Putamen (tissue), 1 donor: ENCODE data around the gene RNMT.
"Not testable (repeated sequence)": the region's sequence is repeated elsewhere in the genome, so short reads cannot be mapped to it uniquely, and the experiment has no call there.

Source experiments
- DNase-seq: peaks from one replicate; pipeline ENCODE4 v3.0.0-alpha.2; 2016; ENCODE audit warnings: low spot score

RNMT gene

GRCh38 chr18:13726232-13726971, at the start of gene RNMT, which contains the start of gene FAM210A:
Gene RNMT, plus strand, starts transcription at chr18:13726673. Its CDS starts 4,845 bp downstream, at chr18:13731518.
Gene FAM210A, minus strand, starts transcription at chr18:13726558. Its CDS starts 44,481 bp downstream, at chr18:13682077.
- DNase-seq = peak; percentile 96

DNA sequence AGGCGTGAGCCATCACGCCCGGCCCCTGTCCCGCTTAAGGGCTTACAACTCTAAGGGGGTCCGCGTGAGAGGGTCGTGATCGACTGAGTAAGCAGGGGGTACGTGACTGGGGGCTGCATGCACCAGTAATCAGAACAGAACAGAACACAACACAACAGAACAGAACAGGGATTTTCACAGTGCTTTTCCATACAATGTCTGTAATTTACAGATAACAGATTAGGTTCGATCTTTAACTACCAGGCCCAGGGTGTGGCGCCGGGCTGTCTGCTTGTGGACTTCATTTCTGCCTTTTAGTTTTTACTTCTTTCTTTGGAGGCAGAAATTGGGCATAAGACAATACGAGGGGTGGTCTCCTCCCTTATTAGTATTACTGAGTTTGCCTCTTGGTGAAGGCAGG, 49.1 kb upstream of the RNMT start:
- DNase-seq = not testable (repeated sequence)

GRCh38 chr18:13680612-13681011, 45.9 kb upstream of the RNMT start:
- DNase-seq = peak; percentile 16

- no peak for DNase-seq
Observed at GRCh38 chr18:13681701-13682100, 44.8 kb upstream of the RNMT start.

DNA sequence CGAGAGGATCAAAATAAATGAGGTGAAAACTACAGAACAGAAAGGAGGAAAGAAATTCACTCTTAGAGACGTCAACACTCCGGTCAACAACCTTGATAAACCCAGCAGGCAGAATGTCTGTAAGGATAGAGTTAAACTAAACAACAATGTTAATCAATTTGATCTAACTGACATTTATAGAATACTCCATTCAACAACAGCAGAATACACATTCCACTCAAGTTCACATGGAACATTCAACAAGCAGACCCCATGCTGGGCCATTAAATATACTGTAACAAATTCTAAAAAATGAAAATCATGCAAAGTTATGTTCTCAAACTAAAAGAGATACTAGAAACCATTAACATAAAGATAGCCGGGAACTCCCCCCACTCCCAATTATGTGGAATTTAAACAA, 41.9 kb upstream of the RNMT start:
- DNase-seq = no peak

DNA sequence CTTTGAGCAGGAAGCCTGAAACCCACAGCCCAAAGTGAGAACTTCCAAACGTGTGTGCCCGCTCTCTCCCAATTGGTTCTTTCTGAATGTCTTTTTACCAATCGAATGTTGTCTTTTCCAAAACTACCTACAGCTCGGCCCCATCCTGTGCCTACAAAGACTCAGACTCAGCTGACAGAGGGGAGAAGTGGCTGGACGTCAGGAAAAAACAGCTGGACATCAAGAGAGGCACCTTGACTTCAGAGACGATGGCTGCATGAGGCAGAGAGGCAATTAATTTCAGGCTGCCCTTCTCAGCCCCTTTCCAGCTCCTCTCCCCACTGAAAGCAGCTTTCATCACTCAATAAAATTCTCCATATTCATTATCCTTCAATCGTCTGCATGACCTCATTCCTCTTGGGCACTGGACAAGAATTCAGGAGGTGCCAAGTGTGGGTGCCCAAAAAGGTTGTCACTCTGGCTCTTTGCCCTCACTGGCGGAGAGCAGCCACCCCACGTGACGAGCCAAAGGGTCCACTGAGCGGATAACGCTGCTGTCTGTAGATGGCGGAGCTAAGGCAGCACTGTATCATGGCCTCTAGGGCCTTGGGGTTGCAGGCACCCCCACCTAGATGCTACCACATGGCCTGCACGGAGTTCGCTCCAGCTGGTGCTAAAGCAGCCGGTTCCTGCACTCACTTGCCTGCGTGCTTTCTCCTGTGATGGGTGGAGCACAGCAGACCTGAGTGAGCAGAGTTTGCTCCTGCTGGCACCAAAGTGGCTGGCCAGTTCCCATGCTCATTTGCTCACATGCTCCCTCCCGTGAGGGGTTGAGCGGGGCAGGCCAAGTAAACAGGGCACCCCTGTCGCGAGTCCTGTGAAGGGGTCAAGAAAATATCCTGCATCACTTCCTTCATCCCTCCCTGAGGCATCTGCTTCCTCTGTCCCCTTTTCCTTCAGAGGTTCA, 38.0 kb upstream of the RNMT start:
- no peak for DNase-seq

- DNase-seq = not testable (repeated sequence)
Observed at GRCh38 chr18:13690060-13690459, 36.4 kb upstream of the RNMT start.

- DNase-seq = not testable (repeated sequence)
Observed at GRCh38 chr18:13695337-13695736, 31.1 kb upstream of the RNMT start.

GRCh38 chr18:13696961-13697360, 29.5 kb upstream of the RNMT start:
- DNase-seq = no peak

- DNase-seq = no peak
Observed at GRCh38 chr18:13700153-13700552, 26.3 kb upstream of the RNMT start.

- no peak for DNase-seq
Observed at GRCh38 chr18:13703899-13704298, 22.6 kb upstream of the RNMT start.

- DNase-seq = no peak
Observed at GRCh38 chr18:13710414-13710831, 16.1 kb upstream of the RNMT start.

DNA sequence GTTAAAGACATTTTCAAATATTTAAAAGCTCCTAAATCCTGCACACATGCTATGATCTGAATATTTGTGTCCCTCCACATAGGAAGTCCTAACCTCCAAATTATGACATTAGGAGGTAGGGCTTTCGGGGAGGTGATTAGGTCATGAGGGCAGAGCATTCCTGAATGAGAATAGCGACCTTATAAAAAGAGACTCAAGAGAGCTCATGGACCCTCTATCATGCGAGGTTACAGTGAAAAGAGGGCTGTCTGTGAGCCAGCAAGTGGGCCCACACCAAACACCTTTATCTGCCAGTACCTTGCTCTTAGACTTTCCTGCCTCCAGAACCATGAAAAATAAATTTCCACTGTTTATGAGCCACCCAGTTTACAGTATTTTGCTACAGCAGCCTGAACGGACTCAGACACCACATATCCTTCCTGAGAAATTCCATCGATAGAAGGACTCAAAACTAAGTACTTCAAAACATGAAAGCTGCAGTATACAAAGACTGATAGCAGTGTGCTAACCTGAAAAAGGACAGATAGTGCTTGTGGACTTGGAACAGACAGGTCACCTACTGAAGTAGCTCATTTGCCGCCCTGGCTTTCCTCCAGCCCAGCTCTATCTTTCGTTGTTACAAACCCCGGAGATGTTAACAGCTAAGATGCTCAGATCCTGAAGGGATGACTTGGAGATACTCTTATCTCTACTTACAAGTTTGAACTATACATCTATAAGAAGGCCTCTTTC, 13.9 kb upstream of the RNMT start:
- no peak for DNase-seq

- DNase-seq = no peak
Observed at GRCh38 chr18:13713455-13714055, 12.9 kb upstream of the RNMT start.

GRCh38 chr18:13715330-13715729, 11.1 kb upstream of the RNMT start:
- no peak for DNase-seq

DNA sequence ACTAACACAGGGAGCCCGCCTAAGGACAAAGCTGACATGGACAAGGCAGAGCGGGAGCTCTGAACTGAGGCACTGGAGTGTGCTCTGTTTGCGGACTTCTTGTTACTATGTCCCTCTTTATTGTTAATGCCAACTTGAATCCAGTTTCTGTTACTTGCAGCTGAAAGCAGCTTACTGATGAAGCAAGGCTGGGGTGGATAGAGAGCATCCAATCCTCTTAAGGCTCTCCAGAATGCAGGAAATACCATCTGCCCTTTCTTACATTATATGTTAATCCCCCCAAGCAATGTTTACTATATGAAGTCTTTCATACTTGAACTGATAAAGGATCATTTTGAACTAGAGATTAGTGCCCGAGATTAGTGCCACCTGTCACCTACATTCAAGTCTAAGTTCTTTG, 9.6 kb upstream of the RNMT start:
- DNase-seq = no peak

DNA sequence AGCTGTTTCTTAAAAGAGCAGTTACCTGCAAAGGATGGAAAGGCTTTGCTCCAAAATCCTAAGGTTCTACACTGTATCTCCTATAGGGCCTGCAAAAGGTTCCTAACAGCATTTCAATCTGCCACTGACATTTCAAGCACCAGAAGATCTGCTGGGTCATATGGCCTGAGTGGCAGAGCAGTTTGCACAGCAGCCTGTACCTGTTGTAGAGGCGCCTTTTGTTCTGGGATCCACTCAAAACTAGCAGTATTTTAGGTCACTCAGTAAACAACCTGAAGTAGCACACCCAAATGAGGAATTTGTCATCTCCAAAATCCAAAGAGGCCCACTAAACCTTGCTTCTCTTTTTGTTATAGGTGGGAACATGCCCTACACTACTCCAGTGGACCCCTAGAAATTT, 6.3 kb upstream of the RNMT start:
- no peak for DNase-seq

DNA sequence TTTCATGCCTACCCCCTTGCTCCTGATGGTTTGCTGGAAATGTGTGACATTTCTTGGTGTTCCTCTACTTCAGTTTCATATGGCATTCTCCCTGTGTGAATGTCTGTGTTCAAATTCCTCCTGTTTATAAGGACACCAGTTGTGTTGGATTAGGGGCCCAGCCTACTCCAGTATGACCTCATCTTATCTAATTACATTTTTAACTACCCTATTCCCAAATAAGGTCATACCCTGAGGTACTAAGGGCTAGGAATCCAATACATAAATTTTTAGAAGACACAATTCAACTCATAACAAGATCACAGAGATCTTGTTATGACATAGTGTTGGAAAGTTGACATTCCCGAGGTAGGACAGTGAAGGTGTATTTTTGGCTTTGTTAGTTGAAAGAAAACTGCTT, 5.6 kb upstream of the RNMT start:
- no peak for DNase-seq

DNA sequence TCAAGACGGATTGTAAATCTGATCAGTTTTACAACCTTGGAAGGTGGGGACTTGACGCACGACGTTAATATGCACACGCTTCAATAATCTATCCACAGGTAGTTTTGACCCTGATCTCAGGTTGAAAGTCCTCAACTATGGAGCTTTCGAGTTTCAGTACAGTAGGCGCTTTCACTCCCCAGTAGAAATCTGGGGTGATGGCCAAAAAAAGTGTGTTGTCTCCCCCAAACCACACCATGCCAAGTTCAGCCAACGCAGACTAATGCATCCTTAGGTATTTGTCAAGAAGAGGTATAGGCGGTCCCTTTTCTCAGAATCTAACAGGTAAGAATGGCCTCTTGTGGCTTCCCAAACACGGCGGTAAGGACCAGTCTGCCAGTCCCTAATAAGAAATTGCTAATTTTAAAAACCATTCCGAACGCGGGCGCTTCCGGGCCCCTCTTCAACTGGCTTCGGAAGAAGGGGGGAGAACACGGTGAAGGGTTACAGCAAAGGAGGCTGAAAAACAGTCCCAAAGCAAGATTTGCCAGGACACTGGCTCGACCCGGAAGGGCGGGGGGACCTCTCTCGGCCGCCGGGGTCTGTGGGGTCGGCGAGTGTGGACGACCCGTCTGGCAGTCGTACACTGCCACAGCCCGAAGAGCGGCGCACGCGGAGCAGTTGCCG, 774 bp upstream of the RNMT start:
- DNase-seq = peak; percentile 7

- DNase-seq = peak; percentile 27
Observed at GRCh38 chr18:13726972-13727331, 479 bp downstream of the RNMT start.

DNA sequence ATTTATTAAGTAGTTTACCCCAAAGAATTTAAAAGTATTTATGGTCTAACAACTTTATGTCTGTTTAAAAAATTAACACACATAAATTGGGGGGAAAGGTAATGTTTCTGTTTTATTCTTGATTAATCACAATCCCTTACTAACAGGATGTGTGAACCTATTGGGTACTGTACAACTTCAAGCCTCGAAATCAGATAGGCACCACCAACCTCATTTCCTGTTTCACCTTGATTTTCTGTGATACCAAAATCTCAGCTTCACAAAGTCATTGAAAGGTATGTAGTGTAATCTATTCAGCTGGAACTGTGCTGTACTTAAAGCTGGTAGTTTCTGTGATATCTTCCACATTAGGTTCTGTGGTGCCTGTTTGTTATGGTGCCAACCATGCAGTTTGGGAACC, 4.0 kb downstream of the RNMT start:
- DNase-seq = no peak
